GM21367 (cell line): ENCODE measurements around the gene LAS1L.
"Not testable (repeated sequence)": the region's sequence is repeated elsewhere in the genome, so short reads cannot be mapped to it uniquely, and the experiment has no call there.

Source experiments
- ATAC-seq: cut with Tn5 transposase; IDR thresholded peaks from one replicate; pipeline ENCODE4 v1.9.1; 2021; ENCODE audit not compliant: unreplicated experiment

LAS1L gene

DNA sequence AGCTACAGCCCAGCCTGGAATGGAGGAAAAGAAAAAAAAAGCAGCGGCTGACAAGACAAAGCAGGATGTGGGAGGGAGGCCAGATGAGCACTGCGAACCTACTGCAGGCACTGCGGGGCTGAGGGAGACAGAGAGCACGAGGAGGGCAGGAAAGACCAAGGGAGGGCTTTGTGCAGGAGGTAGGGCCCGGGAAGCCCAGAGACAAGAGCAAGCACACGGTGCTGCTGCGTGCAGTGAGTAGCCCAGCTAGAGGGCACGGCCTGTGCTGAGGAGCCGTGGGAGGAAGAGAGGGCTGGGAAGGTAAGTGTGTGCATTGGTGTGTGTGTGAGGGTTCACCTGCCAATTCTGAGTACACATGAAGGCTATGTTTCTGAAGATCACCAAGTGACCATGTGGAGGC, 15.6 kb downstream of the LAS1L start:
- ATAC-seq, result not testable (repeated sequence)

- ATAC-seq, result no peak
Observed at GRCh38 chrX:65517923-65518322, 16.7 kb downstream of the LAS1L start.

DNA sequence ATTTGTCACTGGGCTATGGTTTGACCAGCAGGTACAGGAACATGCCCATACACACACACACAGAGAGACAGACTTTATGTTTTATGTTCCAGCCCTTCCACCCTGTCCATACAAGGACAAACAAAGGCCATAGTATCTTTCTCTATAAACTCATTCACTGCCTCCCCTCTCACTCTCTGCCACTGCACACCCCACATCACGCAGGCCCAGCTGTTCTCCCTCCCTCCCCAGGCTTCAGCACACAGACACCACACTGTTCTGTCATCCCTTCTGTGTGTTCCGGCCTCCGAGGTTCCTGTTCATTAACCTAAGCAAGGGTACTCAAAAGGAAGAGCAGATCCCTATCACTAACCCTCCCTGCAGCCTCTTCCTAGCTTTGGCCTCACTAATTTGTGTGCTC, 17.8 kb downstream of the LAS1L start:
- no peak for ATAC-seq

DNA sequence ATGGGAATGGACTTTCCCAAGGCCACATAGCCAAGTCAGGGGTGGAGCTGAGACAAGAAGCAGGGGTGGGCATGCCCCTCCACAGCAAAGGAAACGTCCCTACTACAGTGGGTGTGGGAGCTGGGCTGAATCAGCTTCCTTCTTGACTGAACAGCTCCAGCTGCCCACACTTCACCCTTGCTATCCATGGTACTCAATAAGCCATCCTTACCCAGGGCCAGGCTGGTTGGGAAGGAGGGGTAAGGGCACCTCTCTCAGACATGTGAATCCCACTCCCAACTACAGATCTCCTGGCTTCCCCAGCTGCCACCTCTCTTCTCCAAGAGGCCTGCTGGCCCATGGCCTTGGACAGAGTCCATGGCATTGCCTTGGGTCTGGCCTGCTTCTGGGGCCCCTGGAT, 21.0 kb downstream of the LAS1L start:
- no peak for ATAC-seq

DNA sequence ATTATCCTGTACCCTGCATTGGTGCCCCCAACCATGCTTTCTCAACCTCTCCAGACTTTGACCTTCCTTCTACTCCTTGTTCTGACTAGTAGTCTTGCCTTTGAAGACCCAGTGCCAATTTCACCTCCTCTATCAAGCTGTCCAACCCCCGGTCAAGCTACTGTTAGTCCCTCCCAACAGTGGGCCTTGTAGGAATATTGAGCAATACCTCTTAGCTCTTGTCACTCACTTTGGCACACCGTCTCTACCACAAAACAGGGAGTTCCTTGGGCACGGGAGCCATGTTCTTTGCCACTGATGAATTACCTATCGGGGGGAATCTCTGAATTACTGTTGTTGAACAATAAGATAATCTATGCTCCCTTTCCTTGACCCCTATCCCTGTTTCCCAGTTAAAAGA, 25.2 kb downstream of the LAS1L start:
- no peak for ATAC-seq

- no peak for ATAC-seq
Observed at GRCh38 chrX:65508851-65509250, 25.7 kb downstream of the LAS1L start.

- no peak for ATAC-seq
Observed at GRCh38 chrX:65502618-65503017, 32.0 kb downstream of the LAS1L start.

GRCh38 chrX:65493431-65493830, 41.2 kb downstream of the LAS1L start:
- ATAC-seq, result no peak

GRCh38 chrX:65491620-65492019, 43.0 kb downstream of the LAS1L start:
- no peak for ATAC-seq

GRCh38 chrX:65488495-65488894, 46.1 kb downstream of the LAS1L start:
- ATAC-seq, result no peak

GRCh38 chrX:65480960-65481359, 53.6 kb downstream of the LAS1L start:
- no peak for ATAC-seq

- ATAC-seq, result not testable (repeated sequence)
Observed at GRCh38 chrX:65479102-65479501, 55.5 kb downstream of the LAS1L start.

GRCh38 chrX:65476564-65476963, 58.0 kb downstream of the LAS1L start:
- no peak for ATAC-seq

GRCh38 chrX:65463550-65463949, 71.0 kb downstream of the LAS1L start:
- ATAC-seq, result no peak
